Activated naive CD4-positive, alpha-beta T cell treated with Interleukin-2 at 50 U/mL for 16 hours (primary cell): Measurements from ENCODE around the gene MYPOP.
A peak's percentile ranks its signal among the peaks of the same experiment; 100 is the strongest.
"Not testable (repeated sequence)": the region's sequence is repeated elsewhere in the genome, so short reads cannot be mapped to it uniquely, and the experiment has no call there.

Experiments
- DNase-seq: peaks from one replicate; pipeline ENCODE4 v3.0.0-alpha.2; 2020

The MYPOP gene

GRCh38 chr19:45905011-45905410, 2.6 kb upstream of the MYPOP start:
- no peak for DNase-seq

- DNase-seq, result peak; percentile 99
Observed at GRCh38 chr19:45902651-45903625, 525 bp upstream of the MYPOP start.

GRCh38 chr19:45901432-45901911, 941 bp downstream of the MYPOP start:
- DNase-seq, result peak; percentile 27

- no peak for DNase-seq
Observed at GRCh38 chr19:45900738-45901431, 1.5 kb downstream of the MYPOP start.

- no peak for DNase-seq
Observed at GRCh38 chr19:45899919-45900589, 2.4 kb downstream of the MYPOP start.

- no peak for DNase-seq
Observed at GRCh38 chr19:45899253-45899652, 3.2 kb downstream of the MYPOP start.

- no peak for DNase-seq
Observed at GRCh38 chr19:45897261-45897812, 5.1 kb downstream of the MYPOP start.

GRCh38 chr19:45895983-45896599, 6.3 kb downstream of the MYPOP start:
- not testable (repeated sequence) for DNase-seq

- no peak for DNase-seq
Observed at GRCh38 chr19:45895519-45895972, 6.9 kb downstream of the MYPOP start.

GRCh38 chr19:45890877-45891276, 11.5 kb downstream of the MYPOP start:
- no peak for DNase-seq

GRCh38 chr19:45889210-45889885, 13.1 kb downstream of the MYPOP start:
- no peak for DNase-seq

GRCh38 chr19:45887200-45887710, 15.2 kb downstream of the MYPOP start:
- DNase-seq, result no peak

GRCh38 chr19:45886427-45887199, 15.8 kb downstream of the MYPOP start:
- DNase-seq, result peak; percentile 92

- peak; percentile 91 for DNase-seq
Observed at GRCh38 chr19:45885556-45886426, 16.6 kb downstream of the MYPOP start, which contains the start of gene IRF2BP1. Gene IRF2BP1, minus strand, starts transcription at chr19:45886141. Its CDS starts 367 bp downstream, at chr19:45885774.

- DNase-seq, result no peak
Observed at GRCh38 chr19:45884682-45885555, 17.5 kb downstream of the MYPOP start.

- no peak for DNase-seq
Observed at GRCh38 chr19:45883881-45884681, 18.3 kb downstream of the MYPOP start.

- no peak for DNase-seq
Observed at GRCh38 chr19:45883586-45883880, 18.9 kb downstream of the MYPOP start.
